IPS-NIHi7 (cell line): ENCODE data around the gene QPRT.
A peak's percentile ranks its signal among the peaks of the same experiment; 100 is the strongest.
"Not testable (repeated sequence)": the region's sequence is repeated elsewhere in the genome, so short reads cannot be mapped to it uniquely, and the experiment has no call there.

Source experiments
- DNase-seq: peaks from one replicate; pipeline ENCODE4 v3.0.0; 2012; ENCODE audit warnings: mixed read lengths; ENCODE audit errors: extremely low spot score

The QPRT gene

GRCh38 chr16:29678691-29679267 lies at the start of gene QPRT:
Gene QPRT (plus strand): TSS chr16:29679180. CDS start chr16:29679198, 18 bp downstream.
- DNase-seq, result peak; percentile 95

- not testable (repeated sequence) for DNase-seq
These were observed 49.7 kb upstream of the QPRT start for GRCh38 chr16:29629318-29629717.

- not testable (repeated sequence) for DNase-seq
These were observed 47.3 kb upstream of the QPRT start for GRCh38 chr16:29631658-29632057.

DNA sequence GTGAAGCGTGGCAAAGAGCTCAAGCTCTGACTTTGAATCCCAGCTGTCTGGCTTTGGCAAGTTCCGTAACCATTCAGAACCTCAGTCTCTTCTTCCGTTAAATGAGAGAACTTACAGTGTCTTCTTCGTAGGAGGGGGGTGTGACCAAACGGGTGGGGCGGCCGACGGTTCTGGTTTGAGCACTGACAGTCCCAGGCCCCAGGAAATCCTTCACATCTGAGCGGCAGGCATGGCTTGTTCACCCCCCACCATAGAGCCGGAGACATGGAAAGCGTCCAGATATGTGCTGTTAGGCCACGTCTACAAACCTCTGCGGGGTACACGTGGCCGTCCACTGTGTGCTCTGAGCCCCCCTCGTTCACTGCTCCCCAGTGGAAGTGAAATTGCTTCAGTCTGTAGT lies 43.1 kb upstream of the QPRT start:
- DNase-seq, result not testable (repeated sequence)

GRCh38 chr16:29636368-29636767 lies 42.6 kb upstream of the QPRT start:
- not testable (repeated sequence) for DNase-seq

DNA sequence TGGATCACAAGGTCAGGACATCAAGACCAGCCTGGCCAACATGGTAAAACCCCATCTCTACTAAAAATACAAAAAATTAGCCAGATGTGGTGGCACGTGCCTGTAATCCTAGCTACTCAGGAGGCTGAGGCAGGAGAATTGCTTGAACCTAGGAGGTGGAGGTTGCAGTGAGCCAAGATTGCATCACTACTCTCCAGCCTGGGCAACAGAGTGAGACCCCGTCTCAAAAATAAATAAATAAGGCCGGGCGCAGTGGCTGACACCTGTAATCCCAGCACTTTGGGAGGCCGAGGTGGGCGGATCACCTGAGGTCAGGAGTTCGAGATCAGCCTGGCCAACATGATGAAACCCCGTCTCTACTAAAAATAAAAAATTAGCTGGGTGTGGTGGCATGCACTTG lies 40.2 kb upstream of the QPRT start:
- DNase-seq, result not testable (repeated sequence)

- DNase-seq, result peak; percentile 22
These were observed 37.4 kb upstream of the QPRT start for GRCh38 chr16:29641561-29641960.

GRCh38 chr16:29643596-29643995 lies 35.4 kb upstream of the QPRT start:
- DNase-seq, result no peak

DNA sequence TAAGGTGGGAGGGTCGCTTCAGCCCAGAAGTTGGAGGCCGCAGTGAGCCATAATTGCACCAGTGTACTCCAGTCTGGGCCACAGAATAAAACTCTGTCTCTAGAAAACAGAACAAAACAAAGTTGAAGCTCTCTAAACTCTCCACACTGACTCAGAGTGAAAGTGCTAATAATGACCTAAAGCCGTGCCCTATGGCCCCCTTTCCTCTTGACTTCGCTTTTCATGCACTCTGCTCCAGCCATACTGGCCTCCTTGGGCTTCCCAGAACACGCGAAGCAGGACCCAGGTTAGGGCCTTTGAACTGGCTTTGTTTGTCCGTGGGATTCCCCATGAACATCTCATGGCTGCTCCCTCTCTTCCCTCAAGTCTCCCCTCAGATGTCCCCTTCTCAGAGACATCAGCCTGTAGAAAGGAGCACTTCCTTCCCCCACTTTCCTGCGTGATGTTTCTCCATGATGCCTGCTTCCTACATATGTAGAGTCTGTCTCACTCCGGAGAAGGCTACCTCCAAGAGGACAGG lies 34.6 kb upstream of the QPRT start:
- no peak for DNase-seq

DNA sequence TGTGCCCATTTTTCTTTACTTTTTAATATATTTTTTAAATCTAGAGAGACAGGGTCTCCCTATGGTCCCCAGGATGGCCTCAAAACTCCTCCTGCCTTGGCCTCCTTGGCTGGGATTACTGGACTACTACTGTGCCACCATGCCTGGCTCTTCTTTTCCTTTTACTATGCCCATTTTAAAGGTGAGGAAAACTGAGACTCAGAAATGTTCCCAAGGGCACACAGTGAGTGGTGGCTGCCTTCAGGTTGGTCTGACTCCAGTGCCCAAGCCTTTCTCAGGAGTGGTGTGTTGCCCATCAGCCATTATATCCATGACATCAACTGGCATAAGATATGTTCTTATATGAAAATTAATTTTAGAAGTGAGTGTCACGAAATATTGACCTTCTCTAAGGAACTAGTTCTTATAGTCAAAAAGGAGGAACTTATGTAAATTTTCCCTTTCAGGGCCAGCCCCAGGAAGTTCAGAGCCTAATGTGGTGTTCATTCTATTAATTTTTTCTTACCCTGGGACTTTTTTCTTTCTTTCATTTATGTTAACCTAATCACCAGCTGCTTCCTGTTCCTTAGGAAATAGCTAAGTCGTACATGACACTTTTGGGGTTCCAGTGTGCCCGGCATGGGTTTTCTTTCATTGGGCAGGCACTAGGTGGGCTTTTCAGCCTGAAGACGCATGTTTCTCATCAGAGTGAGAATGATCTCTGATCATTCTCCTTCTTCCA lies 33.8 kb upstream of the QPRT start:
- no peak for DNase-seq

DNA sequence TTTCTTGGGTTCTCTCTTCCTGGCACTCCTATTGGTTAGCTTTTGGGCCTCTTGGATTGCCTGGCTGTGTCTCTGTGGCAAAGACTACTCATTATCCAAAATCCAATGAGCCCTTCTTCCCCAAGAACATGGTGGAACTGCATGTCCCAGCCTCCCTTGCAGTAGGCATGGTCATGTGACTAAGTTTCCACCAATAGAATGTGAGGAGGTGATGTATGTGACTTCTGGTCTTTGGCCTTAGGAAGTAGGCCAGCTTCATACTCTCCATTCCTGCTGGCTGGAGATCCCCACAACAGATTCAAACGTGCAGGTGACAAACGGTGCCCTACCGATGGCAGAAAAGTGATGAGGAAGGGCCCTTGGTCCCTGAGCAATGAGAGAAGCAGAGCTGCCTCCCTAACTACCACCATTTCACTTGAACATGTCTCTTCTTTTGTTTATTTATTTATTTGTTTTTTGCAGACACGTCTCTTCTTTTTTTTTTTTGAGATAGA lies 33.2 kb upstream of the QPRT start:
- peak; percentile 66 for DNase-seq

- DNase-seq, result no peak
These were observed 32.0 kb upstream of the QPRT start for GRCh38 chr16:29646947-29647346.

GRCh38 chr16:29649588-29650494 lies 29.1 kb upstream of the QPRT start:
- peak; percentile 31 for DNase-seq

DNA sequence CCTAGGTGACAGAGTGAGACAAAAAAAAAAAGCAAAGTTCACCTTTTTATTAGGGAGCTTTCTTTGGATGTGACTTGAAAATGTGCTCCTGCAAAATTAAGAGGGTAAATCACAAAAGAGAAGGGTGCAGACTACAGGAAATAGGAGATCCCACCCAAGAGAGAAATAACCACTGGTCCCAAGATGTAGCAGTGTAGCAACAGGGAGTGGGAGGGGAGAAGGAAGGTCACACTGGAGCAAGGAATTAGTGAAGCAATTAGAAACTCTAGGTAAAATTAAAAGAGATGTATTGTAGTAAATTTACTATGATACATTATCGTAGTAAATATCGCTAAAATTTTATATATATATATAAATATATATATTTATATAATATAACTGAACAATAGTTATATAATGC lies 28.2 kb upstream of the QPRT start:
- DNase-seq, result no peak

DNA sequence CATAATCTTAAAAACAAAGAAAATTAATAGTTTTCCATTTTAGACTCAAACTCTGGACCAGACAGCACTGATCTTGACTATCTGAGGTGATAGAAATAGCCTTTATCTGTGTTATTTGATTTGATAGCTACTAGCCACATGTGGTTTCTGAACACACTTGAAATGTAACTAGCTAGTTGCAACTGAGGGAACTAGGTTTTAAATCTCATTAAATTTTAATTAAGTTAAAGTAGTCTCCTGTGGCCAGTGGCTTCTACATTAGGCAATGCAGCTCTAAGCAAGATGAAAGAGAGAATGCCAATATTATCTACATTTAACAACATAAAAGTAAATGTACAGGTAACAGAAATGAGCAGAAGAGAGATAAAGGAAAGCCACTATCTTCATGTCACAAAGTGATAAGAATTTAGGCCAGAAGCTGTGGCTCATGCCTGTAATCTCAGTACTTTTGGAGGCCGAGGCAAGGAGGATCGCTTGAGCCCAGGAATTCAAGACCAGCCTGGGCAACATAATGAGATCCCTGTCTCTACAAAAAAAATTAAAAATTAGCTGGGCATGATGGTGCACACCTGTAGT lies 27.1 kb upstream of the QPRT start:
- DNase-seq, result no peak

- no peak for DNase-seq
These were observed 25.5 kb upstream of the QPRT start for GRCh38 chr16:29653471-29653870.

DNA sequence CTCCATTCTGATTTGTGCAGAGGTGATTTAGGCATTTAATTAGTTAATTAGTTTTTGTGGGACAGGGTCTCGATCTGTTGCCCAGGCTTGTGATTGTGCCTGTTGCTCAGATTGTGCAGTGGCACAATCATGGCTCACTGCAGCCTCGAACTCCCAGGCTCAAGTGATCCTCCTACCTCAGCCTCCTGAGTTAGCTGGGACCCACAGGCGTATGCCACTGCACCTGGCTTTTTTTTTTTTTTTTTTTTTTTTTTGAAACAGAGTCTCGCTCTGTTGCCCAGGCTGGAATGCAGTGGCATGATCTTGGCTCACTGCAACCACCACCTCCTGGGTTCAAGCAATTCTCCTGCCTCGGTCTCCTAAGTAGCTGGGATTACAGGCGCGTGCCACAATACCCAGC lies 25.1 kb upstream of the QPRT start:
- not testable (repeated sequence) for DNase-seq

- peak; percentile 41 for DNase-seq
These were observed 22.1 kb upstream of the QPRT start for GRCh38 chr16:29656688-29657523.

DNA sequence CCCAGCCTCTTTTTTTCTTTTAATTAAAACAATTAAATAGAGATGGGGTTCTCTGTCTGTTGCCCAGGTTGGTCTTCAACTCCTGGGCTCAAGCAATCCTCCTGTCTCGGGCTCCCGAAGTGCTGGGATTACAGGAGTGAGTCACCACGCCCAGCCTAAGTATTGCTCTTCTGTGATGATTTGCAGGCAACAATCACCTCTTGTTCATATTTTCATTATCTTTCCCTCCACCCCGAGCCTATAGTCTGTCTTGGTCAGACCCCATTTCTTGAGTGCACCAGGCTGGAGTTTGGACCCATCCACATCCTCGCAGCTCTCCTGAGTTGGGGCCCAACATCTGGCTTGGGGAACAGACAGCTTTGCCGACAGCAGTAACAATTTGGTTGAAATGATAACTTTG lies 20.3 kb upstream of the QPRT start:
- no peak for DNase-seq

DNA sequence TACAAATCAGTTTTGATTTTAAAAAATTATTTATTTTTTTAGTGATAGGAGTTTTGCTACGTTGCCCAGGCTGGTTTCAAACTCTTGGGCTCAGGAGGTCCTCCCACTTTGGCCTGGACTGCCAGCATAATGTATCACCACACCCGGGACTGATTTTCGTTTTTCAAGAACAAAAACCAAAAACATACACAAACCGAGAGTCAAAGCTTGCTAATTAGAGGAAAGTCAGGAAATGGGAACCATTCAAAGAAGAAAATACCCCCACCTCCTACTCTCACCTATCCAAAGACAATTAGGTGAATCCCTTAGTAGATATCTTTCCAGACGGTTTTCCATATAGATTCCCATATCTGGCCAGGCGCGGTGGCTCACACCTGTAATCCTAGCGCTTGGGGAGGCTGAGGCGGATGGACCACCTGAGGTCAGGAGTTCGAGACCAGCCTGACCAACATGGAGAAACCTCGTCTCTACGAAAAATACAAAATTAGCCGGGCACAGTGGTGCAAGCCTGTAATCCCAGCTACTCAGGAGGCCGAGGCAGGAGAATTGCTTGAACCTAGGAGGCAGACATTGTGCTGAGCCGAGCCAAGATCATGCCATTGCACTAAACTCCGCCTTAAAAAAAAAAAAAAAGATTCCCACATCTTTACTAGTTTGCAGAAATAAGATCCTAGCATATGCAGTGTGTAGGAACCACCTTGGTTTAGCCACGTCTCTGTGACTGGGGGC lies 16.8 kb upstream of the QPRT start:
- no peak for DNase-seq
